H1 (cell line): ENCODE measurements around the gene MEF2C.

Experiments used
- CTCF ChIP-seq, 3 experiments: IDR thresholded peaks; 1 replicate in 2 of 3; 2 replicates in 1 of 3; pipeline versions ENCODE4 v1.5.1 to v1.6.1; 2011; ENCODE audit warnings: low read length in 3 of 3, mild to moderate bottlenecking in 3 of 3, inconsistent platforms in 2 of 3, low read depth in 1 of 3, moderate library complexity in 1 of 3; ENCODE audit not compliant: insufficient read depth in 1 of 3; ENCODE audit errors: control extremely low read depth in 1 of 3
- EZH2 ChIP-seq: fragments of 200-600 bp; sonication (generic); IDR thresholded peaks from 2 replicates; pipeline ENCODE4 v1.7.1; 2012; ENCODE audit warnings: low read depth, mild to moderate bottlenecking, moderate library complexity, low read length, inconsistent platforms; ENCODE audit not compliant: severe bottlenecking
- GTF2F1 ChIP-seq: IDR thresholded peaks from 2 replicates; pipeline ENCODE4 v1.6.1; 2012; ENCODE audit warnings: low read depth, low read length, improper control_type of control experiment, borderline replicate concordance
- HDAC6 ChIP-seq: IDR thresholded peaks from one replicate; pipeline ENCODE4 v1.7.1; 2012; ENCODE audit warnings: low read depth, mild to moderate bottlenecking, inconsistent platforms, low read length, moderate library complexity
- NRF1 ChIP-seq: IDR thresholded peaks from 2 replicates; pipeline ENCODE4 v1.6.1; 2011; ENCODE audit warnings: mild to moderate bottlenecking, low read depth, low read length, improper control_type of control experiment
- POLR2AphosphoS5 ChIP-seq: IDR thresholded peaks from 2 replicates; pipeline ENCODE4 v1.6.1; 2011; ENCODE audit warnings: low read depth, low read length
- RBBP5 ChIP-seq: IDR thresholded peaks from 2 replicates; pipeline ENCODE4 v1.7.1; 2012; ENCODE audit warnings: low read depth, mild to moderate bottlenecking, inconsistent platforms, low read length, moderate library complexity, borderline replicate concordance
- RXRA ChIP-seq: IDR thresholded peaks from 2 replicates; pipeline ENCODE4 v1.6.1; 2011; ENCODE audit warnings: low read depth, mild to moderate bottlenecking, low read length, moderate library complexity; ENCODE audit not compliant: insufficient read depth
- SAP30 ChIP-seq: fragments of 300-600 bp; sonication (generic); IDR thresholded peaks from 2 replicates; pipeline ENCODE4 v1.7.1; 2012; ENCODE audit warnings: low read length, moderate library complexity, mild to moderate bottlenecking, inconsistent platforms; ENCODE audit not compliant: insufficient read depth, insufficient replicate concordance

- no peak for TF ChIP-seq GTF2F1
- peak; percentile 85 for TF ChIP-seq EZH2
- no peak for TF ChIP-seq POLR2AphosphoS5
- no peak for TF ChIP-seq NRF1
- TF ChIP-seq RXRA = no peak
- no peak for TF ChIP-seq CTCF (IDR thresholded peaks at IDR 0.05; ENCODE audit: control extremely low read depth in 1 of 3, insufficient read depth in 1 of 3, low read depth in 1 of 3, low read length in 3 of 3)
- no peak for TF ChIP-seq HDAC6
- TF ChIP-seq RBBP5 = no peak
- no peak for TF ChIP-seq SAP30
Measured at GRCh38 chr5:88685591-88686541, 197.1 kb downstream of the MEF2C start.
